SU-DHL-6 (cell line): ENCODE results near the gene MYADM.

Experiments used
- H2AFZ ChIP-seq: fragments of 200-600 bp; sonication (generic); 2 replicates; pipeline ENCODE4 v1.6.1; 2014; ENCODE audit warnings: low read depth, mild to moderate bottlenecking, moderate library complexity, mixed read lengths, antibody characterized with exemption, low read length; ENCODE audit not compliant: severe bottlenecking
- H3F3A ChIP-seq: fragments of 200-600 bp; shearing (Covaris generic); 2 replicates; pipeline ENCODE4 v1.6.0; 2016; ENCODE audit warnings: antibody characterized with exemption, mild to moderate bottlenecking; ENCODE audit not compliant: insufficient read depth
- H3K27ac ChIP-seq: fragments of 200-600 bp; sonication (generic); 2 replicates; pipeline ENCODE4 v1.5.1; 2016; ENCODE audit warnings: low read depth, mild to moderate bottlenecking, low read length, moderate library complexity, mixed read lengths
- H3K27me3 ChIP-seq: fragments of 200-600 bp; sonication (generic), shearing (Covaris generic); 2 replicates; pipeline ENCODE4 v1.6.0; 2014; ENCODE audit warnings: mild to moderate bottlenecking, low read length
- H3K36me3 ChIP-seq: fragments of 200-600 bp; sonication (generic); 2 replicates; pipeline ENCODE4 v1.6.1; 2014; ENCODE audit warnings: mild to moderate bottlenecking, low read length, mixed read lengths
- H3K4me2 ChIP-seq: fragments of 300-600, 200-600 bp; shearing (Covaris generic), sonication (generic); 2 replicates; pipeline ENCODE4 v1.6.0; 2014; ENCODE audit warnings: low read length, low read depth, mild to moderate bottlenecking; ENCODE audit not compliant: poor library complexity, severe bottlenecking
- H3K4me3 ChIP-seq: fragments of 200-600 bp; sonication (generic); 2 replicates; pipeline ENCODE4 v1.5.1; 2014; ENCODE audit warnings: antibody characterized with exemption, low read length, mild to moderate bottlenecking, mixed read lengths; ENCODE audit not compliant: insufficient read depth, poor library complexity, severe bottlenecking
- H3K79me2 ChIP-seq: fragments of 200-600 bp; sonication (generic); 2 replicates; pipeline ENCODE4 v1.6.1; 2014; ENCODE audit warnings: mild to moderate bottlenecking, low read length, moderate library complexity; ENCODE audit not compliant: insufficient read depth
- H3K9ac ChIP-seq: fragments of 200-600 bp; sonication (generic); 2 replicates; pipeline ENCODE4 v1.7.0; 2014; ENCODE audit warnings: mild to moderate bottlenecking, low read length
- H3K9me2 ChIP-seq: fragments of 200-600 bp; sonication (generic); replicated peaks from 2 replicates; pipeline ENCODE4 v1.6.1; 2014; ENCODE audit warnings: low read length; ENCODE audit not compliant: insufficient read depth
- H3K9me3 ChIP-seq: fragments of 200-600 bp; sonication (generic); 2 replicates; pipeline ENCODE4 v1.6.1; 2014; ENCODE audit warnings: low read length, mixed read lengths; ENCODE audit not compliant: insufficient read depth
- H4K20me1 ChIP-seq: fragments of 200-600 bp; sonication (generic); 2 replicates; pipeline ENCODE4 v1.6.1; 2014; ENCODE audit warnings: low read depth, mild to moderate bottlenecking, antibody characterized with exemption, low read length, moderate library complexity, mixed read lengths
- EZH2phosphoT487 ChIP-seq: fragments of 200-600 bp; sonication (generic), shearing (Covaris generic); conservative IDR thresholded peaks from 2 replicates; pipeline ENCODE4 v1.6.1; 2018; ENCODE audit warnings: mild to moderate bottlenecking, antibody characterized with exemption, low read length, moderate library complexity, mixed read lengths
- TF ChIP-seq, protein P1 (sequence below): fragments of 200-600 bp; sonication (generic); IDR thresholded peaks from one replicate; pipeline ENCODE4 v1.5.1; 2017; ENCODE audit warnings: antibody characterized with exemption, mild to moderate bottlenecking, low read length, moderate library complexity; ENCODE audit not compliant: insufficient read depth, poor library complexity, severe bottlenecking

Gene MYADM

GRCh38 chr19:53908106-53908934, 40.6 kb downstream of the MYADM start:
- H4K20me1 ChIP-seq = no peaks in the 10 kb centered on the region
- H3K9ac ChIP-seq = no peak overlapping the region
- H3K4me3 ChIP-seq = no peak overlapping the region
- no peaks in the 10 kb centered on the region for H3K9me2 ChIP-seq
- no peaks in the 10 kb centered on the region for H3K27me3 ChIP-seq
- H2AFZ ChIP-seq = no peak overlapping the region
- TF ChIP-seq EZH2phosphoT487 = no peak
- TF ChIP-seq, protein P1, sequence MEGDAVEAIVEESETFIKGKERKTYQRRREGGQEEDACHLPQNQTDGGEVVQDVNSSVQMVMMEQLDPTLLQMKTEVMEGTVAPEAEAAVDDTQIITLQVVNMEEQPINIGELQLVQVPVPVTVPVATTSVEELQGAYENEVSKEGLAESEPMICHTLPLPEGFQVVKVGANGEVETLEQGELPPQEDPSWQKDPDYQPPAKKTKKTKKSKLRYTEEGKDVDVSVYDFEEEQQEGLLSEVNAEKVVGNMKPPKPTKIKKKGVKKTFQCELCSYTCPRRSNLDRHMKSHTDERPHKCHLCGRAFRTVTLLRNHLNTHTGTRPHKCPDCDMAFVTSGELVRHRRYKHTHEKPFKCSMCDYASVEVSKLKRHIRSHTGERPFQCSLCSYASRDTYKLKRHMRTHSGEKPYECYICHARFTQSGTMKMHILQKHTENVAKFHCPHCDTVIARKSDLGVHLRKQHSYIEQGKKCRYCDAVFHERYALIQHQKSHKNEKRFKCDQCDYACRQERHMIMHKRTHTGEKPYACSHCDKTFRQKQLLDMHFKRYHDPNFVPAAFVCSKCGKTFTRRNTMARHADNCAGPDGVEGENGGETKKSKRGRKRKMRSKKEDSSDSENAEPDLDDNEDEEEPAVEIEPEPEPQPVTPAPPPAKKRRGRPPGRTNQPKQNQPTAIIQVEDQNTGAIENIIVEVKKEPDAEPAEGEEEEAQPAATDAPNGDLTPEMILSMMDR = no peak
- H3K4me2 ChIP-seq = no peak overlapping the region
- no peak overlapping the region for H3K27ac ChIP-seq
- no peaks in the 10 kb centered on the region for H3K36me3 ChIP-seq
- no peaks in the 10 kb centered on the region for H3K9me3 ChIP-seq
- no peaks in the 10 kb centered on the region for H3K79me2 ChIP-seq
- H3F3A ChIP-seq = no peaks in the 10 kb centered on the region

DNA sequence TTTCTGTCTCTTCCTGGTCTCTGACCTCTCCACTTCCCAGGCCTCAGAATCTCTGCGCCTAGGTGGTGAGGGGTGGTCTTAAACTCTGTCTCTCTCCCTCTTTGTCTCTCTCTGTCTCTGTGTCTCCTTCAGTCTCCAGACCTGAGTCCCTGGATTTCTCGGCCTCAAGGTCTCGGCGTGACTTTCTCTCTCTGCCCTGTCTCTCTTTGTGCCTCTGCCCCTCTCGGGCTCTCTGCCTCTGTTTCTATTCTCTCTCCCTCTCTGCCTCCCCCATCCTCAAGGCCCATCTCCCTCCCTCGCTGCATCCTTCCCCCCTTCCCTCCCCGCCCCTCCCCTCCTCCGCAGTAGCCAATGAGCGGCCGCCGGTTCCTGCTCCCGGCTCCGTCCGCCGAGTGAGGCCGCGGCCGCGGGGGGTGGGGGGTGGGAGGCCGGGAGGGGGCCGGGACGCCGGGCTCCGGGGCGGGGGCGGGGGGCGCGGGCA, 41.3 kb downstream of the MYADM start, which contains the start of gene CACNG7:
Gene CACNG7 (plus strand): TSS at position 344 of the 481 bp plus-strand sequence. CDS start 3,554 bp downstream, outside the sequence.
- Histone ChIP-seq H3K9ac (no peak within 1 kb of the TSS), H3K4me2 (no peak within 1 kb of the TSS), H3K4me3 (no peak within 1 kb of the TSS), H3K27ac (no peak within 1 kb of the TSS), H2AFZ (no peak within 1 kb of the TSS), H3K9me2 (no peaks in the 10 kb centered on the region), H3K36me3 (no peaks in the 10 kb centered on the region), H3K9me3 (no peaks in the 10 kb centered on the region), H3K79me2 (no peaks in the 10 kb centered on the region), H4K20me1 (no peaks in the 10 kb centered on the region), H3F3A (no peaks in the 10 kb centered on the region), H3K27me3 (no peaks in the 10 kb centered on the region)
- no peak for TF ChIP-seq EZH2phosphoT487
- TF ChIP-seq, protein P1 = no peak

DNA sequence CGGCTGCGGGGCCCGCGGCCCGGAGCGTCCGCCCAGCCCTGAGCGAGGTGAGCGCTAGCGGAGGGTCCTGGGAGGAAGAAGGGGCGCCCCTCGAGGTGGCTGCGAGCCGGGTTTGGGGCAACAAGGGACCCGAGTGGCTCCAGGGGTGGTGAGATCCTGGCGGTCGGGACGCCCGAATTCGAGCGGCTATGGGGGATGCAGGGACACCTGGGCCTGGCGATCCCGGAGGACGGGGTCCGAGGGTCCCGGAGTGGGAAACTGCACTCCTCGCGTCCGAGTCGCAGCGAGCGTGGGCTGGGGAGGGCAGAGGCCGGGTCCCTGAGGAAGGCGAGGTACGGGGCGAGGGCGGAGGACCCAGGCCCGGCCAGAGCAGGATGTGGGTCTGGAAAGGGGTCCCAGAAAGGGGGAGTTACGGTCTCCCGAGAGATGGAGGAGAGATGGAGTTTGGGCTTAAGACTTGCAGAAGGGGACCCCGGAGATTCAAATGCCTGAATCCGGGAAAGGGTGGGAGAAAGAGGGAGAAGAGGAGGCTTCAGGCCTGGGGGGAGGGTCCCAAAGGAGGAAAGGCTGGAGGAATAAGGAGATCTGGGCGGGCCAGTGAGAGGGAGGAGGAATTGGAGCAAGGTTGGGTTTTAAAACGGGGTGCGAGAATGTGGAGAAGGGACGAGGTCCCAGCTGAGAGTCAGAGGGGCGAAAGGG, 41.9 kb downstream of the MYADM start:
- no peaks in the 10 kb centered on the region for H3K9me3 ChIP-seq
- no peaks in the 10 kb centered on the region for H3K79me2 ChIP-seq
- no peak overlapping the region for H3K27ac ChIP-seq
- no peak overlapping the region for H3K4me2 ChIP-seq
- no peak for TF ChIP-seq EZH2phosphoT487
- TF ChIP-seq, protein P1 = no peak
- H4K20me1 ChIP-seq = no peaks in the 10 kb centered on the region
- H3K4me3 ChIP-seq = no peak overlapping the region
- no peaks in the 10 kb centered on the region for H3K27me3 ChIP-seq
- H3K36me3 ChIP-seq = no peaks in the 10 kb centered on the region
- H3K9me2 ChIP-seq = no peaks in the 10 kb centered on the region
- no peak overlapping the region for H3K9ac ChIP-seq
- H3F3A ChIP-seq = no peaks in the 10 kb centered on the region
- no peak overlapping the region for H2AFZ ChIP-seq
